CD14-positive monocyte (primary cell): ENCODE measurements around the gene PIEZO2. TPM values are rescaled to one million over a fixed set of nuclear protein-coding genes. Genes with fewer than 3 reads are reported as not detected.

ENCODE experiments used
- DNase-seq, 3 donors: peaks; one replicate each; pipeline ENCODE4 v3.0.0-alpha.2; 2011 to 2022
- H2AFZ ChIP-seq: 2 replicates; pipeline ENCODE4 v1.6.0; 2012; ENCODE audit warnings: mild to moderate bottlenecking, low read depth, low read length, inconsistent platforms; ENCODE audit not compliant: insufficient read depth, poor library complexity, severe bottlenecking
- H3K27ac ChIP-seq, 2 donors: 1 replicate in 1 of 2; 2 replicates in 1 of 2; pipeline ENCODE4 v1.5.1; 2012 to 2013; ENCODE audit warnings: low read length in 2 of 2, control low read depth in 1 of 2, inconsistent platforms in 1 of 2, low read depth in 1 of 2, mild to moderate bottlenecking in 1 of 2
- H3K27me3 ChIP-seq, 2 donors: one replicate each; pipeline versions ENCODE4 v1.6.0 to v1.6.1; 2011 to 2013; ENCODE audit warnings: low read length in 2 of 2; ENCODE audit not compliant: control insufficient read depth in 2 of 2, insufficient read depth in 2 of 2
- H3K36me3 ChIP-seq, 2 donors: replicated peaks in 1 of 2; 1 replicate in 1 of 2; 2 replicates in 1 of 2; pipeline versions ENCODE4 v1.5.1 to v1.6.1; 2012 to 2013; ENCODE audit warnings: low read length in 2 of 2, control low read depth in 1 of 2, inconsistent platforms in 1 of 2, mild to moderate bottlenecking in 1 of 2; ENCODE audit not compliant: insufficient read depth in 2 of 2, control insufficient read depth in 1 of 2
- H3K4me1 ChIP-seq, 2 donors: 1 replicate in 1 of 2; 2 replicates in 1 of 2; pipeline versions ENCODE4 v1.5.1 to v1.6.1; 2012 to 2013; ENCODE audit warnings: low read length in 2 of 2, control low read depth in 1 of 2, inconsistent platforms in 1 of 2, mild to moderate bottlenecking in 1 of 2, moderate library complexity in 1 of 2; ENCODE audit not compliant: insufficient read depth in 2 of 2, control insufficient read depth in 1 of 2
- H3K4me2 ChIP-seq: replicated peaks from 2 replicates; pipeline ENCODE3; 2012; ENCODE audit warnings: low read length, moderate library complexity, mild to moderate bottlenecking; ENCODE audit not compliant: poor library complexity, severe bottlenecking; ENCODE audit errors: extremely low read depth
- H3K4me3 ChIP-seq, 3 experiments: fragments of 200-600 bp in 1 of 3; sonication (generic) in 1 of 3; replicated peaks in 1 of 3; 1 replicate in 2 of 3; 2 replicates in 1 of 3; pipeline ENCODE4 v1.5.1; 2011 to 2013; ENCODE audit warnings: low read length in 3 of 3, mild to moderate bottlenecking in 3 of 3, control low read depth in 2 of 3, low read depth in 2 of 3, inconsistent platforms in 1 of 3, moderate library complexity in 1 of 3
- H3K79me2 ChIP-seq: 2 replicates; pipeline ENCODE4 v1.6.0; 2012; ENCODE audit warnings: mild to moderate bottlenecking, control low read depth, inconsistent platforms, low read length, moderate library complexity; ENCODE audit not compliant: insufficient read depth
- H3K9ac ChIP-seq: 2 replicates; pipeline ENCODE4 v1.6.0; 2017; ENCODE audit warnings: low read length, mild to moderate bottlenecking; ENCODE audit not compliant: insufficient read depth, poor library complexity, severe bottlenecking
- H3K9me3 ChIP-seq, 2 donors: replicated peaks in 1 of 2; 1 replicate in 1 of 2; 2 replicates in 1 of 2; pipeline versions ENCODE4 v1.5.1 to v1.6.1; 2012 to 2013; ENCODE audit warnings: low read length in 2 of 2, control low read depth in 1 of 2; ENCODE audit not compliant: control insufficient read depth in 1 of 2, insufficient read depth in 1 of 2
- H4K20me1 ChIP-seq: 2 replicates; pipeline ENCODE4 v1.6.0; 2012; ENCODE audit warnings: mild to moderate bottlenecking, low read length, control low read depth, moderate library complexity; ENCODE audit not compliant: insufficient read depth
- H3K27ac Mint-ChIP-seq, 7 donors: one replicate each; pipeline ENCODE4 v1.8.0; 2020; ENCODE audit warnings: mild to moderate bottlenecking in 7 of 7, mixed read lengths in 7 of 7, moderate library complexity in 6 of 7, inconsistent platforms in 2 of 7
- H3K27me3 Mint-ChIP-seq, 3 donors: one replicate each; pipeline ENCODE4 v1.8.0; 2021 to 2022; ENCODE audit warnings: low read depth in 3 of 3, mild to moderate bottlenecking in 3 of 3, mixed read lengths in 3 of 3, moderate library complexity in 3 of 3, inconsistent platforms in 1 of 3
- H3K36me3 Mint-ChIP-seq, 2 donors: one replicate each; pipeline ENCODE4 v1.8.0; 2020; ENCODE audit warnings: mixed read lengths in 2 of 2, inconsistent platforms in 1 of 2, mild to moderate bottlenecking in 1 of 2
- H3K4me1 Mint-ChIP-seq: one replicate; pipeline ENCODE4 v1.8.0; 2020; ENCODE audit warnings: mild to moderate bottlenecking, mixed read lengths
- H3K4me3 Mint-ChIP-seq, 2 donors: one replicate each; pipeline ENCODE4 v1.8.0; 2020; ENCODE audit warnings: mild to moderate bottlenecking in 2 of 2, mixed read lengths in 2 of 2, moderate library complexity in 1 of 2
- H3K9me3 Mint-ChIP-seq, 7 donors: one replicate each; pipeline ENCODE4 v1.8.0; 2020 to 2022; ENCODE audit warnings: mixed read lengths in 7 of 7, mild to moderate bottlenecking in 6 of 7, moderate library complexity in 6 of 7, inconsistent platforms in 2 of 7
- CTCF ChIP-seq: fragments of 200-600 bp; IDR thresholded peaks from one replicate; pipeline ENCODE4 v1.8.0; 2022; ENCODE audit warnings: antibody characterized with exemption, mild to moderate bottlenecking
- WGBS: methylation state at CpG from one replicate; pipeline ENCODE4 v1.1.5; 2013; ENCODE audit warnings: missing lambda C conversion rate; ENCODE audit not compliant: insufficient coverage; 5-methylcytosine and 5-hydroxymethylcytosine counted together
- intact Hi-C, 2 donors: fragments of 100-400 bp; cut with micrococcal nuclease; formaldehyde crosslinking; loops; one replicate each; pipeline versions ENCODE4 v1.15.0 to v1.15.1; 2023
- polyA plus RNA-seq, 3 donors: library from polyadenylated mRNA; depleted of rRNA in 1 of 3; unstranded in 2 of 3; stranded (reverse) in 1 of 3; fragments of 300-500 nt in 2 of 3; fragments of >200 nt in 1 of 3; fragmentation: Illumina TruSeq in 2 of 3; gene quantifications; 1 replicate in 2 of 3; 2 replicates in 1 of 3; pipeline ENCODE4 v1.2.3, GENCODE V29; 2012 to 2021

PIEZO2 gene
- polyA plus RNA-seq, 3 donors, result not detected

GRCh38 chr18:10901329-10901728, 248.0 kb downstream of the PIEZO2 start:
- Mint-ChIP-seq H3K4me1 (peaks cover 7% of the 10 kb centered on the region), H3K4me3 (no peak overlapping the region), H3K36me3 (no peaks in the 10 kb centered on the region), H3K27ac (no peak overlapping the region), H3K9me3 (peaks cover 0 to 2% (median 0%) of the 10 kb centered on the region in 7 donors), H3K27me3 (peaks cover 0 to 6% (median 2%) of the 10 kb centered on the region in 3 donors)
- WGBS, result 100% methylated on average over 1 of the region's 2 CpGs
- Histone ChIP-seq H3K4me2 (no peak overlapping the region), H3K27ac (no peak overlapping the region), H3K36me3 (no peaks in the 10 kb centered on the region), H3K4me1 (no peaks in the 10 kb centered on the region), H2AFZ (no peak overlapping the region), H3K79me2 (no peaks in the 10 kb centered on the region), H3K9me3 (no peaks in the 10 kb centered on the region), H3K27me3 (no peaks in the 10 kb centered on the region), H3K4me3 (no peak overlapping the region), H4K20me1 (no peaks in the 10 kb centered on the region), H3K9ac (no peak overlapping the region)
- intact Hi-C loops, result no loop called here
- TF ChIP-seq CTCF, result no peak
- DNase-seq, result no peak

- WGBS, result 89% methylated on average over 3 of the region's 4 CpGs
- Mint-ChIP-seq H3K27ac (peak overlapping the region in 1 of 7 donors; percentile 21), H3K36me3 (no peaks in the 10 kb centered on the region), H3K27me3 (peaks cover 0 to 5% (median 2%) of the 10 kb centered on the region in 3 donors), H3K9me3 (peaks cover 0 to 2% (median 0%) of the 10 kb centered on the region in 7 donors), H3K4me1 (peaks cover 7% of the 10 kb centered on the region), H3K4me3 (no peak overlapping the region)
- no peak overlapping the region for H3K27ac ChIP-seq
- no peaks in the 10 kb centered on the region for H3K9me3 ChIP-seq
- no peak overlapping the region for H2AFZ ChIP-seq
- DNase-seq, result no peak
- TF ChIP-seq CTCF, result no peak
- intact Hi-C loops, result no loop called here
- no peak overlapping the region for H3K4me2 ChIP-seq
- H3K79me2 ChIP-seq, result no peaks in the 10 kb centered on the region
- no peaks in the 10 kb centered on the region for H3K27me3 ChIP-seq
- H4K20me1 ChIP-seq, result no peaks in the 10 kb centered on the region
- no peak overlapping the region for H3K9ac ChIP-seq
- no peaks in the 10 kb centered on the region for H3K4me1 ChIP-seq
- H3K4me3 ChIP-seq, result no peak overlapping the region
- no peaks in the 10 kb centered on the region for H3K36me3 ChIP-seq
These were observed 248.9 kb downstream of the PIEZO2 start for GRCh38 chr18:10900435-10900834.
